HG03196 (cell line): ENCODE data around the gene PRDM16.

Experiments
- ATAC-seq: cut with Tn5 transposase; IDR thresholded peaks from one replicate; pipeline ENCODE4 v1.9.1; 2021; ENCODE audit not compliant: unreplicated experiment

PRDM16 gene

DNA sequence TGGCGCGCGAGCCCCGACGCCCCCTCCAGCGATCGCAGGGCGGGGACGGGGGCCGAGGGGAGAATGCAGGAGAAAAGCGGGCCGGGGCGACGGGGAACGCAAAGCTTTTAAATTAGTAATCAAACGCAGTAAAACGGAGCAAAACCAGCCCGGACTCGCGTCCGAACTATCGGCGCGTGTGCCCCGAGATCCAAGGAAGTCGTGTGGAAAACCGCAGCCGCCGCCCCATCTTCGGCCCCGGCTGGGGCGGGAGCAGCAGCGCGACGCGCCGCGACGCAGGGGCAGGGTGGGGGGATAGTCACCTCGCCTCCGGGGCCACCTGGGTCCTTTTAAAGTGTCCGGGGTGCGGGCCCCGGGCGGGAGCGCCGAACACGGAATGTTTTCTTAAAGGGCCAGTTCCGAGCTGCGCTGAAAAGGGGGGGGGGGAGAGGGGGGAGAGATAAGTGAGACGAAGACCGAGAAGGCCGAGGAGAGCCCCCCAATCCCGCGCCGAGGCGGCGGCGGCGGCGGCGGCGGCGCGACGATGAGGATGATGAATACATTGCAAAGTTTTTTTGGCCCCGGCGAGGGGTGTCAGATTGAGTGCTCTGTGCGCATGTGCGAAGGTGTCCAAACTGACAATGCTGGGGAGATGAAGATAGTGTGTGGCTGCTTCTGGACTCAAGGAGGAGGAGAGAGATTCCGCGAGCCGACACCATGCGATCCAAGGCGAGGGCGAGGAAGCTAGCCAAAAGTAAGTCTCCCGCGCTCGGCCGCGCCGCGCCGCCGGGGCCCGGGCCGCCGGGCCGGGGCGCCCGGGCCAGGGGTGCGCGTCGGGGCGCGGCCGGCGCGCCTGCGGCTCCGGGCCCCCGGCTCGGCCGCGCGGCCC, at the start of gene PRDM16:
Gene PRDM16 (plus strand): TSS at position 640 of the 868 bp plus-strand sequence. CDS start 57 bp downstream, at position 697.
- ATAC-seq = no peak

DNA sequence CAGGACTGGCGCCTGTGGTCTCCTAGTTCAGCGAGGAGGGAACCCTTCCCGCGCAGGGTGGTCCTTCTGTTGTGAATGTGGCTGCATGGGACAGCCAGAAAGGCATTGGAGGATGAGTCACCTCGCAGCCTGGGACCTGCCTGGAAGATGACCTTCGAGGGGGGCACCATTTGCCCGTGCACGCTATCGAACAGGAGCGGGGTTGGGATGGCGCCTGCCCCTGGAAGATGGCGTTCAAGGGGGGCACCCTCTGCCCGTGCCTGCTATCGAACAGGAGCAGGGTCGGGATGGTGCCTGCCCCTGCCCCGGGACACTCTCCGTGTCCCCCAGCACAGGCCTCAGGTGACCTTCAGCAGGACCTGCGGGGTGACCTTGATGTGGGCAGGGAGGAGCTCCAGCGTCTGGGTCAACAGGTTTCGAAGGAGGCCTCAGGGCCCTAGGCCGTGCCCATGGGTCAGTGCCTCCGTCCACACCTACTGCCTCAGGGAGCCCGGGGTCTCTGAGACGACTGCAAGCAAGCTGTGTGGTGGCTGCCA, 49.4 kb upstream of the PRDM16 start:
- no peak for ATAC-seq

GRCh38 chr1:3020263-3020909, 48.6 kb upstream of the PRDM16 start:
- ATAC-seq = no peak

DNA sequence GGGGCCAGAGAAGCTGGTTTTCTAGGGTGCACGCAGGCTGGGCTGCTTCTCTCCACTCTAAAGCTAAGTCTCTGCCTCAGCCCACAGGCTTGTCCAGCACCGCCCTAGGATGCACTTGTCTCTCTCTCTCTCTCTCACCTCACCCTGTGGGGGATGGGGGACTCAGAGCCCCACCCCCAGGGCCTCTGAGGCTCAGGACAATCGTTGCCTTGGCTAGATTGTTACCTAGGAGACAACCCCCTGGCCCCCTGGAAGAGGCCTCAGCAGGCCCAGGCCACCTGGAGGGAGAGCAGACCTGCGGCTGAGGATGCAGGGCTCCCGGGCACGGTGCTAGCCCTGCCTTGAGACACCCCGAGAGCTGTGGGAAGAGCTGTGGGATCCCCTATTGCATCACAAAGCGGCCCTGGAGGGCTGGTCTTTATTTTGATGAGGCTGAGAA, 47.8 kb upstream of the PRDM16 start, which contains the start of gene ACTRT2:
Gene ACTRT2 (plus strand): TSS at position 235 of the 439 bp plus-strand sequence. CDS start 220 bp downstream, outside the sequence.
- ATAC-seq = no peak

DNA sequence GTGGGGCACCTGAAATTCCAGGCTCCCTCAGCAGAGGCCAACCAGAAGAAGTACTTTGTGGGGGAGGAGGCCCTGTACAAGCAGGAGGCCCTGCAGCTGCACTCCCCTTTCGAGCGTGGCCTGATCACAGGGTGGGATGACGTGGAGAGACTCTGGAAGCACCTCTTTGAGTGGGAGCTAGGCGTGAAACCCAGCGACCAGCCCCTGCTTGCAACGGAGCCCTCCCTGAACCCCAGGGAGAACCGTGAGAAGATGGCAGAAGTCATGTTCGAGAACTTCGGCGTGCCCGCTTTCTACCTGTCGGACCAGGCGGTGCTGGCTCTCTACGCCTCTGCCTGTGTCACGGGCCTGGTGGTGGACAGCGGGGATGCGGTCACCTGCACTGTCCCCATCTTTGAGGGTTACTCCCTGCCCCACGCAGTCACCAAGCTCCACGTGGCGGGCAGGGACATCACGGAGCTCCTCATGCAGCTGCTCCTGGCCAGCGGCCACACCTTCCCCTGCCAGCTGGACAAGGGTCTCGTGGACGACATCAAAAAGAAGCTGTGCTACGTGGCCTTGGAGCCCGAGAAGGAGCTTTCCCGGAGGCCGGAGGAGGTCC, 47.1 kb upstream of the PRDM16 start:
- ATAC-seq = no peak

- no peak for ATAC-seq
Observed at GRCh38 chr1:3022511-3022973, 46.5 kb upstream of the PRDM16 start.

GRCh38 chr1:3022976-3023375, 46.0 kb upstream of the PRDM16 start:
- no peak for ATAC-seq

- no peak for ATAC-seq
Observed at GRCh38 chr1:3024019-3024418, 45.0 kb upstream of the PRDM16 start.

DNA sequence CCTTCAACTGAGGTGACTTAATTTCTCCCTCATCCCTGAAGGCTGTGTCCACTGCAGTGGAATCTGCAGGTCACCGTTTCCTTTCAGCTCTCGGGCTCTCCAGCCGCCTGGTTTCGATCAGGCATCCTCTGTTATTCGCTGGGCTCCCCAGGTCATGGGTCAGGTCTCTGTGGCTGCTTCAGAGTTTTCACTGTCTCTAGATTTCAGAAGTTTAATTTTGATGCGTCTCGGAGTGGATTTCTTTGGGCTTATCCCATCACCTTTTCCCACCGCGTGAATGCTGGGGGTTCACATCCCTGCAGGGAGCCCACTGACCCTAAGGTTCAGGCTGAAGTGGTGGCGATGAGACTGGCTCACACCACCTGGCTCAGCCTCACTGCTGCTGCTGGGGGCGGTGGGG, 44.4 kb upstream of the PRDM16 start:
- no peak for ATAC-seq

- no peak for ATAC-seq
Observed at GRCh38 chr1:3026124-3026523, 42.9 kb upstream of the PRDM16 start.

- ATAC-seq = no peak
Observed at GRCh38 chr1:3026581-3027391, 42.2 kb upstream of the PRDM16 start.

GRCh38 chr1:3027611-3028371, 41.2 kb upstream of the PRDM16 start:
- ATAC-seq = no peak

DNA sequence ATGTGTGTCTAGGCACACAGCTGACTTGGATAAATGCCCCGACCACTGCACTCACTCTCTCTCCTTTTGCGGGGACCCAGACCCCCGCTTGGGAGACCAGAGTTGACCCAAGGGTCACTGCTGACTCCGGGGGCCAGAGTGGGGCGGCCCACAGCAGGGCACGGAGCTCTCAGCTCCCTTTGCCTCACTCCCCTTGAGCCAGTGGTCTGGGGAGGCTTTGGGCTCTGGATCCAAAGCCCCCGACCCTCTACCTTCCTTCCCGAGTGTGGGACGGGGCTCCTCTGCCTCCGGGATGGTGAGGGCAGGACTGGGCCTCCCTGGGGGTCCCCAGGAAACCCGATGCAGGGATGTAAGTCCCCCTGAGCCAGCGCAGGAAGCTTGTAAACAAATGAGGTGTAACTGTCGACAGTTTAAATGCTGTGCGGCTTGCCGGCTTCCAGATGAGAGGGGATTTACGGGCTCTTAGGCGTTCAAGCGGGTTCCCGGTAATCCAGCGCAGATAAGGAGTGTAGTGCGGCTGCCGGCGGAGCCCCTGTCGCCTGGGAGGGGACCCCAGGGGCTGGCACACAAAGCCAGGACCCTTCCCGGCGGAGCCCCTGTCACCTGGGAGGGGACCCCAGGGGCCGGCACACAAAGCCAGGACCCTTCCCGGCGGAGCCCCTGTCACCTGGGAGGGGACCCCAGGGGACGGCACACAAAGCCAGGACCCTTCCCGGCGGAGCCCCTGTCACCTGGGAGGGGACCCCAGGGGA, 40.3 kb upstream of the PRDM16 start:
- no peak for ATAC-seq

- no peak for ATAC-seq
Observed at GRCh38 chr1:3029481-3029961, 39.5 kb upstream of the PRDM16 start.

- ATAC-seq = no peak
Observed at GRCh38 chr1:3029991-3030662, 38.9 kb upstream of the PRDM16 start.

GRCh38 chr1:3030663-3031381, 38.2 kb upstream of the PRDM16 start:
- no peak for ATAC-seq

DNA sequence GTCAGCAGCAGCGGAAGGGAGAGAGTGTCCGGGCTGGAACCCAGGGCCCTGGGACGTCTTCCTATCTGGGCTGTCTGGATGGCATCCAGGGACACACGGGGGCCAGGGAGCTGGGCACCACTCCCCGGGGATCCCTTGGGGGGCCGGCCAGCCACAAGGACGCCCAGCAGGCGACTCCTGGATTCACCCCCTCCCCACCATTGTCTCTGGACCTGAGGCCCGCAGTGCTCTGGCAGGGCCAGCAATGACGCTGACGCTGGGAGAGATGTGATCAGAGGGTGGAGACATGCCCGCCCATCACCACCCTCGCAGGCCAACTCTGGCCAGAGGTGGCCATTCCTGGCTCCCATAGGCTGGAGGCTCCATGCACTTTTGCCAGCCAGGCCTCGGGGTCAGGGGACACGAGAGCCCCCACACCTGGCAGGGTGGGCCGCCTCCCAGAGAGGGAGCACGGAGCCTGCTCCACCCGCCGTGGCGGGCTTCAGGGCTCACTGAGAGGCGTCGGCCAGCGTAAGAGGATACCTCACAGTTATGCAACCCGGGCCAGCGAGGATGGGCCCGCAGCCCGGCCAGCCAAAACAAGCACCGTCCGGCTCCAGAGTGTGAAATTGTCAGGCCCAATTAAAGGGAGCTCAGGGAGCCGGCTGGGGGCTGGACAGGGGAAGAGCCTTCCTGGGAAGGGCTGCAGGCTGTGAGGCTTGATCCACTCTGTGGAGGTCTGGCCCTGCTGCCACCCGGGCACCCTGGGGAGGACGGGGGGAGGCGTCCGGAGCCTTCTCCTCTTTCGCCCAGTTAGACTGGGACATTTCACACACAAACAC, 37.4 kb upstream of the PRDM16 start:
- ATAC-seq = no peak
